ENCODE measurements around the gene KIAA0825.

KIAA0825 gene, protein sequence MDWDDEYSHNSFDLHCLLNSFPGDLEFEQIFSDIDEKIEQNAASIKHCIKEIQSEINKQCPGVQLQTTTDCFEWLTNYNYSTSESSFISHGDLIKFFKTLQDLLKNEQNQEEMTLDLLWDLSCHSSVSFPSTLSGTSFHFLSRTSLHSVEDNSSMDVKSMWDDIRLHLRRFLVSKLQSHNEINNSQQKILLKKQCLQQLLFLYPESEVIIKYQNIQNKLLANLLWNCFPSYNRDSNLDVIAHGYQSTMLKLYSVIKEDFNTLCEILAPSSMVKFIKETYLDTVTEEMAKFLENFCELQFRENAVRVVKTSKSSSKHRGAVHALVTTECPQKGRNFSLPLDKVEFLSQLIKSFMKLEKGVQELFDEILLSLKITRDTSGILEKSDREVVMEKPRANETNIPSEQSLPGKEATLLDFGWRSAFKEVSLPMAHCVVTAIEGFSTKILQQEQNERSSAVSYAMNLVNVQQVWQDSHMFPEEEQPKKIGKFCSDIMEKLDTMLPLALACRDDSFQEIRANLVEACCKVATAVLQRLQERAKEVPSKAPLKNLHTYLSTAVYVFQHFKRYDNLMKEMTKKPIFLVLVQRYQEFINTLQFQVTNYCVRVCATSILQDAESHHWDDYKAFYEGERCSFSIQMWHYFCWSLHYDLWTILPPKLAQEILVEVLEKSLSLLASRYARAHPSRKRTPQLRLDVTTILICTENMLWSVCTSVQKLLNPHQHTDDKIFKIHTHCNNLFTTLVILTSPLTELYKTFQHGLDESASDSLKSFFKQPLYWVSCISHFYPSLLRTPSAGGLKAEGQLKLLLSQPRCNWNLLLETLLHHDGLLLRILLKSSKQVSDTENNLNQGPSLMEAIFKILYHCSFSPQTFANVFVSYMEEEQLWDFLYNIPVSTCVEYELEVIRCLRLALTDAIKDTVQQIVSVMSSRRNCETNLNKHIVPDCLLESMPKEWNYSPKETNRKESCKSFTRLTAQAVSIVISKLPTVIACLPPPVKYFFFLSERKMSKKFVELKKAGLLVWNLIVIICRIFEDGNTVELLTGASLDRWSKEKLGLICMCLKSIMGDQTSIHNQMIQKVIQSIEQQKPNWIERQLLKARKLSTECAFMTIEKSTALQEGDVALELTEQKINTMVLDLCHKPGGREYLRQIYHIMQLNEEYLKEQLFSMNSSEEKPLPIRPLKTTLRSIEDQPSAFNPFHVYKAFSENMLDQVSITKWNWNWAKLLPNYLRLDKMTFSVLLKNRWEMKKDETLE (N-terminal part only)

DNA sequence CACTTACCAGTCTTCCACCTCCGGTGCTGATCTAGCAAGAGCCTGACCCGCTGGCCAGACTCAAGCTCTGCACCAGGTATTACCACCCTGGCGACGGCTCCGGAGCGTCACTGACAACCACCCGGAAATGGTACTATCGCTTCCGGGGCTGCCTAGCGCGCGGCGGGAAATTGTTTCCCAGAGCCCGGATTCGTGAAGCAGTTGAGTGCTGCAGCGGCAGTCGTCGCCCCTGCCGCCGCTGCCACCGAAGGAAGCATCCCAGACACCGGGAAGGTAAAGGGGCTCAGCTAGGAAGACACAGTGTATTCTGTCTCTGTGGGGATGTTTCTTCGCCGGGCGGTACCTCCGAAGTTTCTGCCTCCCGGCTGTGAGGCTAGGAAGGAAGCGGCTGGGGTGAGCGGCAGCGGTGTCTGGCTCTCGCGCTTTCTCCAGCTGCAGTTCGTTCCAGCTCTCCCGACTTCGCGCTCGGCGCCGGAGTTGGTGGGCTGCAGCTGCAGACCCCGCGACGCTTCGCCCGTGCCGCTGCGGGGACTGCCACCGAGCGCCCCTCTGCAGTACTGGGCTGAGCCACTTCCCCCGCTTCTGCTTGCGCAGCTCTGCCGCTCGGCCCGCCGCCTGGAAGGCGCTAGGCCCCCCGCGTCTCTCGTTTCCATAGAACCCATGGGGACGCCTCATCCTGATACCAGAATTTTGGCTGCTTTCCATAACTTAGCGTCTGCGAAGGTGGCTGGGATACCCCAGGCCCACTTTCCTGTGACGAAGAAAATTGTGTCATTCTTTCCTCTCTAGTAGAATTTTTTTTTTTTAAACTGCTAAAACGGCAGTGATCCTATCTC, at the start of gene KIAA0825, which contains the start of gene SLF1:
Gene KIAA0825 (minus strand): TSS at position 112 of the 836 bp plus-strand sequence. CDS start 81,478 bp downstream, outside the sequence.
Gene SLF1 (plus strand): TSS at position 177 of the 836 bp plus-strand sequence. CDS start 10,142 bp downstream, outside the sequence.
- DNase-seq: peak; percentile 87

DNA sequence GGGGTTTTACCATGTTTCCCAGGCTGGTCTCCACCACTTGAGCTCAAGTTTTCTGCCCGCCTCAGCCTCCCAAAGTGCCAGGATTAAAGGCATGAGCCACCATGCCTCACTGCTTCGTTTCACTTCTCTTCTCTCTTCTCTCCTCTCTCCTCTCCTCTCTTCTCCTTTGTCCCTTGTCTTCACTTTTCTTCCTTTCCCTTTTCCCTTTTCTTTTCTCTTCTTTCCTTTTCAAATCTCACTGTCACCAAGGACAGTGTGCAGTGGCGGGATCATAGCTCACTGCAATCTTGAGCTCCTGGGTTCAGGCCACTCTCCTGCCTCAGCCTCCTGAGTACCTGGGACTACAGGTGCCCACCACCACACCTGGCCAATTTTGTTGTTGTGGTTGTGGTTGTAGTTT, 49.5 kb upstream of the KIAA0825 start:
- no peak for DNase-seq

DNA sequence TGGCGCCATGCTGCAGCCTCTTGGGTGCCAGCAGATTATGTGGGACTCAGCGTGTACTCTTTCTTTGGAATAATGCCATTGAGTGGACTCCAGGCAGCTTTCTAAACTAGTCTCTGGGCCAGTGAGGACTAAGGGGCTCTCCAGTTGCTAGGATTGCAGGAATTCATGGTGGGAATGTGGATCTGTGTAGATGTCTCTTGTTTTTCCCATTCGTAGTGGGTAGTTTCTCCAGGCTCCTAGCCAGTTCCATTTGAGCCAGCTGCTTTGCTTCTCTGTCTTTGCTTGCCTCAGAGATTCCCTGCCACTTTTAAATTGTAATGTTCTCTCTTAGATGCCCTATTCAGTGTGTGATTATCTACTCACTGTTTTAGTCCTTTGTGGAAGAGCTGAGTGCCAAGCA, 42.7 kb upstream of the KIAA0825 start:
- DNase-seq: no peak

DNA sequence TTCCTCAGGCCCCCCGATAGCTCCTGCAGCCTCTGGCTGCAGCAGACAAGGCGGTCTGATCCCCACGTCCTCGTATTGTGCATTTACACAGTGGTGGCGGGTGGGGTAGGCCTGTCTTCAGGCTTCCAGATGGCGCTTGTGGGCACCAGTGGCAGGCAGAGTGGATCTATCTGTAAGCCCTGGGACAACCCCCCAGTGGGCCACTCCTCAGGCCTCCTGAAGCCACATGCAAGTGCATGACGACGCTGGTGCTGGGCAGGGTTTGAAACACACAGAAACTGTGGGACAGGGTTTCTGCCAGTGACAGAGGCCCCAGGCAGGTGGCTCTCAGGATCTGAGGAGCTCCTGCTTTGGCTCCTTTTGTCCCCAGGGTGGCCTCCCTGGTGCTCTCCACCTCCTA, 42.1 kb upstream of the KIAA0825 start:
- DNase-seq: no peak

DNA sequence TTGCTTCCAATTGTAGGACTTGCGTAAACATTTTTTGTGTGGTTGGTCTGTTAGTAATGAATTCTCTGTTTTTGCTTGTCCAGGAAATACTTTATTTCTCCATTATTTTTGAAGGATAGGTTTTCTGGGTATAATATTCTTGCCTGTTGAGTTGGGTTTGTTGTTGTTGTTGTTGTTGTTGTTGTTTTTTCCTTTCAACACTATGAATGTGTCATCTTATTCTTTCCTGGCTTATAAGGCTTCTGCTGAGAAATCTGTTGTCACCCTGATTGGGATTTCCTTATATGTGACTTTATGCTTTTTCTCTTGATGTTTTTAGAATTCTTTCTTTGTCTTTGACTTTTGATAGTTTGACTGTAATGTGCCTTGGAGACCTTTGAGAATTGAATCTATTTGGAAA, 39.9 kb upstream of the KIAA0825 start:
- DNase-seq: no peak

DNA sequence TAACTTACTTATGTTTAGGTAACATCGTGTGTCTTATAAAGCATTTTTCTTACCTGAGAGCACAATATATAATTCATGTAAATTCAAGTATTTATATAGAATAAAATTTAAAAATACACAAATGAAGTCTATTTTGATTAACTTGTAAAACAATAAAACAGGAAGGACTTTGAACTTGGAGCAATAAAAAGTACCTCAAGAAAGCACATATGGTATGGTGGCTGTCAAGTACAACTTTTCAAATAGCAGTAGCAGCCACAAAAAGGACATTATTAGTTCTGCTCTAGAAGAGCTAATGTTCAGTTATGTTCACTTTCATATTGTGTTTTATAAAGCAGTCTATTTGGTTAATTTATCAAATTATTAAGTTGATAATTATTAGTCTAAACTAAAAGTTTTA, 31.5 kb upstream of the KIAA0825 start:
- DNase-seq: no peak

DNA sequence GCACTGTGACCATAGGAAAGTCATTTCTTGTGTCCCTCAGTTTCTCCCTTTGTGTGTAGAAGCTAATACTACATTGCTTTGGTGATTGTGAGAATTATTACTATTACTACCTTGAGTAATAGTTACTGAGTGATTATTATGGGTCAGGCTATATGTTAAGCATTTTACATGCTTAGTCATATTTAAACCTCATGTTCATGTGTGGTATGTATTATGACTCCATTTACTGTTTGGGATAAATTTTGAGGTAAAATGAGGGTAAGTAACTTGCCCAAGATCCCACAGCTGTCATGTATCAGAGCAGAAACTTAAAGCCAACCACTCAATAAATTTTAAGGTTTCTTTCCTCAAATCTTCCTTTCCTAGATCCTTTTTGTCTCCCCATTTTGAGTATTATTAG, 28.4 kb upstream of the KIAA0825 start:
- no peak for DNase-seq

- DNase-seq: no peak
Measured at GRCh38 chr5:94645053-94645452, 26.6 kb upstream of the KIAA0825 start.

DNA sequence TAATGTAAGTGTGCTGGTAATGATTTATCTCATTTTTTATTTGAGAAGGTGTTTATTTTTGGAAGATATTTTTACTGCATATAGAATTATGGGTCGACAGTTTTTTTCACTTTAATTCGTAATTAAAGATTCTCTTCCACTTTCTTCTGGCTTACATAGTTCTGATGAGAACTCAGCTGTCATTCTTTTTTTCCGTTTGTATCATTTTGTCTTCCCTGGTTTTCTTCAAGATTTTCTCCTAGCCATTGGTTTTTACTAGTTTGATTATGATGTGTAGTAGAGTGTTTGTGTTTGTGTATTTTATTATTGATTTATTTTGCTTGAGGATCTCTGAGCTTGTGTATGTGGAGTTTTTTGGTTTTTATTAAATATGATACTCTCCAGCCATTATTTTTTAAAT, 21.8 kb upstream of the KIAA0825 start:
- DNase-seq: no peak

DNA sequence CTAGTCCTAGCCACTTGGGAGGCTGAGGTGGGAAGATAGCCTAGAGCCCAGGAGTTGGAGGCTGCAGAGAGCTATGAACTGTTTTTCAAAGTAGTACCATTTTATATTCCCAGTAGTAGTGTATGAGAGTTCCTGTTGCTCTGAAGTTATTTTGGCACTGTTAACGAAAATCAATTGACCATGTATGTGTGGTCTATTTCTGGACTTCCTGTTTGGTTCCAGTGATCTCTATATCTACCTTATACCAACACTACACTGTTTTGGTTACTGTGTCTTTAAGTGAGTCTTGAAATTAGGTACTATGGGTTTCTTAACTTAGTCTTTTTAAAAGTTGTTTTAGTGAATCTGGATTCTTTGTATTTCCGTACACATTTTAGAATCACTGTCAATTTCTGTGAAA, 13.6 kb upstream of the KIAA0825 start:
- no peak for DNase-seq

GRCh38 chr5:94627191-94627590, 8.8 kb upstream of the KIAA0825 start:
- no peak for DNase-seq

GRCh38 chr5:94623877-94624276, 5.5 kb upstream of the KIAA0825 start:
- DNase-seq: no peak

DNA sequence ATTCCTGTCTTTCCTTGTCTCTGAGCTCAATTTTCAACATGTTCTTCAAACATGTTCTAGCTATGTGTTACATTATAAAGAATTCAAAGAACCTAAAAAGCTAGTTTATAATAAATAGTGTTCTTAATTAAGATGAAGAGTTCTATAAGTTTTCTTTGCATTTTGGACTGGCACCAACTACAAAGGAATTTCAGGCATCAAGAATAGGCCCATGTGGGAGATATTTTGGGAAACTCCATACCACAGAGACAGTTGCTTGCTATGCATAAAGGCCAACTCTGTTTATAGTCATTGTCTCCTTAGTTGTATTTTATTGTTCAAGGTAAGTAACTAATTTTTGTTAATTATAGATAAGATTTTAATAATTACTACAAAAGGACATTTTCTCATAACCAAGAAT, 4.6 kb upstream of the KIAA0825 start:
- DNase-seq: no peak

DNA sequence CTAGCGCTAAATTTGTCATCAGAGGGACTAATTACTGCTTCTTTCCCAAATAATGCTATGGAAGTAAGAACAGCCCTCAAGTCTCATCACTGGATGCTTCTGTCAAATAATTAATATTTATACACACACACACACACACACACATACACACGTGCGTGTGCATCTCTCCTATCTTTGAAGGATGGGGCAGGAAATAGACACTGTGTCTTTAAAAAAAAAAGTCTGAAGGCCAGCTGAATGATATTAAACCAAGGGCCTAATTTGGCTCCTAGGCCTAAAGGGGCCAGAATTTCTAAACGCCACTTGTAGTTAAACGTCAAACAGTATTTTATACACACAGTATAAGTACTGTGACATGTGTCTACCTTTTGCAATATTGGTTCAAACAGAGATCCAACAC, 3.4 kb upstream of the KIAA0825 start:
- DNase-seq: no peak

GRCh38 chr5:94620256-94620655, 1.9 kb upstream of the KIAA0825 start:
- no peak for DNase-seq

- DNase-seq: no peak
Measured at GRCh38 chr5:94618029-94618492, 343 bp downstream of the KIAA0825 start.

DNA sequence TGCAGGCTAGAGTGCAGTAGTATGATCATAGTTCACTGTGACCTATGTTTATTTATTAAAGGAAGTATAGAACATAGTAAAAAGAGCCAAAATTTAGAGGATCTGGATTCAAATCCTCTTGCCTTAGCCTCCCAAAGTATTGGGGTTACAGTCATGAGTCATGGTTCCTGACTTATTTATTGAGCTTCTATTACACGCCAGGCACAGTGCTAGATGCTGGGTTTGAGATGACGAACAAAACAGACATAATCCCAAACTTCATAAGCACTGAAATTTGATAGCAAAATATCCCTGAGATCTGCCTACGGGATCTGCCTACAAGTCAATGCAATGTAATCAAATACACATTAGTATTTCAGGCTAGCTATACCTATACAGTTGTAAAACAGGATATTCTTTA, 2.5 kb downstream of the KIAA0825 start:
- DNase-seq: no peak

DNA sequence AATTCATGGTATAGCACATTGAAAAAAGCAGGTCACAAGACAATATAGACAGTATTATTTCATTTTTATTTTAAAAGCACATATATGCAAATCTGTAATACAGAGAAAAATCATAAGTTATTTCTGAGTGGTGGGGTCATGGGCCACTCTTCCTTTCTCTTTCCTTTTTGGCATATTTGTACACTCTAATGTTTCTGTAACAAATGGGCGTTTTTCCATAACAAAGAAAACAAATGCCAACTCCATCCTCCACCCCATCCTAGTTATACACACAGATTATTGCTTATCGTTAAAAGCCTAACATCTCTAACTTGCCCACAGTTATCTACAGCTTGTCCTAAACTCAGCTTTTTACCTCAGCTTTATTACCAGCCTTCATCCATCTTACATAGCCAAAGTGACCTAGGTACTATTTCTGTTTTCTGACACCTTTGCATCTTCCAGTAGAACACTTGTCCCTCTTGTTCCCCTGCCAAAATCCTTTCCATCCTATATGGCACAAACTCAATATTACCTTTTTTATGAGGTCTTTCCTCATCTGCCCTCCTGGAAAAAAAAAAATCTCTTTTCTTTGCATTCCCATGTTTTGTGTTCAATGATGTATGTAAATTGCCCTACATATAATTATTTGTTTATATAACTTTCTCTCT, 4.1 kb downstream of the KIAA0825 start:
- DNase-seq: no peak

- no peak for DNase-seq
Measured at GRCh38 chr5:94613583-94613982, 4.8 kb downstream of the KIAA0825 start.

GRCh38 chr5:94595281-94595840, 23.0 kb downstream of the KIAA0825 start:
- DNase-seq: no peak

All from activated naive CD4-positive, alpha-beta T cell treated with anti-CD3 and anti-CD28 coated beads, Interleukin-2, amount 50 U/mL, for 16 hours (primary cell).